HL-60 (cell line): ENCODE data around the gene NDUFB5.

Experiments used
- DNase-seq, 2 experiments: peaks; one replicate each; pipeline ENCODE4 v3.0.0-alpha.2; 2010 to 2020; ENCODE audit warnings: low read depth in 1 of 2, low spot score in 1 of 2
- H3K27ac ChIP-seq: fragments of 250-450 bp; sonication (Bioruptor Pico); replicated peaks from 2 replicates; pipeline ENCODE4 v1.5.1; 2020; ENCODE audit warnings: mild to moderate bottlenecking, moderate library complexity
- H3K27me3 ChIP-seq: fragments of 250-450 bp; sonication (Bioruptor Pico); 2 replicates; pipeline ENCODE4 v1.5.1; 2021; ENCODE audit warnings: mild to moderate bottlenecking, moderate library complexity; ENCODE audit not compliant: insufficient read depth, poor library complexity, severe bottlenecking
- H3K4me3 ChIP-seq: replicated peaks from 2 replicates; pipeline ENCODE4 v1.5.1; 2011; ENCODE audit warnings: mild to moderate bottlenecking, control low read depth, low read length; ENCODE audit not compliant: insufficient read depth
- GABPA ChIP-seq: IDR thresholded peaks from 2 replicates; pipeline ENCODE4 v1.6.1; 2012; ENCODE audit warnings: low read depth
- POLR2AphosphoS5 ChIP-seq: IDR thresholded peaks from 2 replicates; pipeline ENCODE4 v1.6.1; 2012; ENCODE audit warnings: low read depth
- SPI1 ChIP-seq: IDR thresholded peaks from 2 replicates; pipeline ENCODE4 v1.6.1; 2012; ENCODE audit warnings: low read depth, mild to moderate bottlenecking, borderline replicate concordance
- TF ChIP-seq, protein P1 (sequence below): IDR thresholded peaks from one replicate; pipeline ENCODE4 v1.5.1; 2011; ENCODE audit warnings: low read length, control low read depth, inconsistent platforms; ENCODE audit not compliant: insufficient read depth
- TF ChIP-seq, protein P2 (sequence below): IDR thresholded peaks from 2 replicates; pipeline ENCODE4 v1.6.1; 2012; ENCODE audit warnings: low read depth; ENCODE audit not compliant: insufficient replicate concordance

The NDUFB5 gene

GRCh38 chr3:179658606-179659005 is 54.0 kb downstream of the NDUFB5 start:
- DNase-seq: no peak
- H3K4me3 ChIP-seq: no peak overlapping the region
- no peak overlapping the region for H3K27ac ChIP-seq
- no peak for TF ChIP-seq GABPA
- no peak for TF ChIP-seq POLR2AphosphoS5
- TF ChIP-seq SPI1: no peak
- TF ChIP-seq, protein P1, sequence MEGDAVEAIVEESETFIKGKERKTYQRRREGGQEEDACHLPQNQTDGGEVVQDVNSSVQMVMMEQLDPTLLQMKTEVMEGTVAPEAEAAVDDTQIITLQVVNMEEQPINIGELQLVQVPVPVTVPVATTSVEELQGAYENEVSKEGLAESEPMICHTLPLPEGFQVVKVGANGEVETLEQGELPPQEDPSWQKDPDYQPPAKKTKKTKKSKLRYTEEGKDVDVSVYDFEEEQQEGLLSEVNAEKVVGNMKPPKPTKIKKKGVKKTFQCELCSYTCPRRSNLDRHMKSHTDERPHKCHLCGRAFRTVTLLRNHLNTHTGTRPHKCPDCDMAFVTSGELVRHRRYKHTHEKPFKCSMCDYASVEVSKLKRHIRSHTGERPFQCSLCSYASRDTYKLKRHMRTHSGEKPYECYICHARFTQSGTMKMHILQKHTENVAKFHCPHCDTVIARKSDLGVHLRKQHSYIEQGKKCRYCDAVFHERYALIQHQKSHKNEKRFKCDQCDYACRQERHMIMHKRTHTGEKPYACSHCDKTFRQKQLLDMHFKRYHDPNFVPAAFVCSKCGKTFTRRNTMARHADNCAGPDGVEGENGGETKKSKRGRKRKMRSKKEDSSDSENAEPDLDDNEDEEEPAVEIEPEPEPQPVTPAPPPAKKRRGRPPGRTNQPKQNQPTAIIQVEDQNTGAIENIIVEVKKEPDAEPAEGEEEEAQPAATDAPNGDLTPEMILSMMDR: no peak
- TF ChIP-seq, protein P2, sequence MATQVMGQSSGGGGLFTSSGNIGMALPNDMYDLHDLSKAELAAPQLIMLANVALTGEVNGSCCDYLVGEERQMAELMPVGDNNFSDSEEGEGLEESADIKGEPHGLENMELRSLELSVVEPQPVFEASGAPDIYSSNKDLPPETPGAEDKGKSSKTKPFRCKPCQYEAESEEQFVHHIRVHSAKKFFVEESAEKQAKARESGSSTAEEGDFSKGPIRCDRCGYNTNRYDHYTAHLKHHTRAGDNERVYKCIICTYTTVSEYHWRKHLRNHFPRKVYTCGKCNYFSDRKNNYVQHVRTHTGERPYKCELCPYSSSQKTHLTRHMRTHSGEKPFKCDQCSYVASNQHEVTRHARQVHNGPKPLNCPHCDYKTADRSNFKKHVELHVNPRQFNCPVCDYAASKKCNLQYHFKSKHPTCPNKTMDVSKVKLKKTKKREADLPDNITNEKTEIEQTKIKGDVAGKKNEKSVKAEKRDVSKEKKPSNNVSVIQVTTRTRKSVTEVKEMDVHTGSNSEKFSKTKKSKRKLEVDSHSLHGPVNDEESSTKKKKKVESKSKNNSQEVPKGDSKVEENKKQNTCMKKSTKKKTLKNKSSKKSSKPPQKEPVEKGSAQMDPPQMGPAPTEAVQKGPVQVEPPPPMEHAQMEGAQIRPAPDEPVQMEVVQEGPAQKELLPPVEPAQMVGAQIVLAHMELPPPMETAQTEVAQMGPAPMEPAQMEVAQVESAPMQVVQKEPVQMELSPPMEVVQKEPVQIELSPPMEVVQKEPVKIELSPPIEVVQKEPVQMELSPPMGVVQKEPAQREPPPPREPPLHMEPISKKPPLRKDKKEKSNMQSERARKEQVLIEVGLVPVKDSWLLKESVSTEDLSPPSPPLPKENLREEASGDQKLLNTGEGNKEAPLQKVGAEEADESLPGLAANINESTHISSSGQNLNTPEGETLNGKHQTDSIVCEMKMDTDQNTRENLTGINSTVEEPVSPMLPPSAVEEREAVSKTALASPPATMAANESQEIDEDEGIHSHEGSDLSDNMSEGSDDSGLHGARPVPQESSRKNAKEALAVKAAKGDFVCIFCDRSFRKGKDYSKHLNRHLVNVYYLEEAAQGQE: no peak
- H3K27me3 ChIP-seq: no peaks in the 10 kb centered on the region

- Histone ChIP-seq H3K27ac (no peak overlapping the region), H3K27me3 (no peaks in the 10 kb centered on the region), H3K4me3 (no peak overlapping the region)
- DNase-seq: no peak
- TF ChIP-seq, protein P1: no peak
- TF ChIP-seq SPI1 (no peak), POLR2AphosphoS5 (no peak), GABPA (no peak)
- TF ChIP-seq, protein P2: no peak
These were observed 56.3 kb downstream of the NDUFB5 start for GRCh38 chr3:179660872-179661271.

DNA sequence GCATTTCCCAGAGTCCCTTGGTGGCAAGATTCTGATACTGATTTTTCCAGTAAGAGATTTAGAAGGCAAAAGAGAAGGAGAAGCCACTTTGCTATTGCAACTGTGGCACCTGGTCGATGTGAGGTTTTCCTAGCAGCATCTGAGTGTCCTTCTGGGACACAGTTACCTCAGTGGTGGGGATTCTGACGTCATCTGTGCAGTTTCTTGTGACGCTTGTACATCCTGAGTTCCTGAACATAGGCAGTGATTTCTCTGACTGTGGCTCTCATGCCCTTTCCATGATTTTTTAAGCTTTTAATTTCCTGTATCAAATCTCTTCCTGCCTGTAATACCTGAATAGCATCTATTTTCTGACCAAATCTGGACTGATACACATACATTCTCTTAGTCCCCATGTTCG is 57.2 kb downstream of the NDUFB5 start:
- Histone ChIP-seq H3K27ac (no peak overlapping the region), H3K4me3 (no peak overlapping the region), H3K27me3 (no peaks in the 10 kb centered on the region)
- TF ChIP-seq SPI1 (no peak), GABPA (no peak), POLR2AphosphoS5 (no peak)
- TF ChIP-seq, protein P2: no peak
- TF ChIP-seq, protein P1: no peak
- DNase-seq: no peak
